Esophagus mucosa (tissue), 1 donor: ENCODE results near the gene METRN. TPM values are rescaled to one million over a fixed set of nuclear protein-coding genes. Genes with fewer than 3 reads are reported as not detected.

Source experiments
- ATAC-seq: fragments of 200-7000 bp; cut with Tn5 transposase; one replicate; pipeline ENCODE4 v1.9.1; 2020
- total RNA-seq: library from RNA; stranded (reverse); gene quantifications from one replicate; pipeline ENCODE4 v1.2.4, GENCODE V29; 2023
- donor health status: DM: yes; HTN: yes; CAD: no.

Gene METRN
- total RNA-seq, 1 donor from 2014 or later = 9.6 TPM

DNA sequence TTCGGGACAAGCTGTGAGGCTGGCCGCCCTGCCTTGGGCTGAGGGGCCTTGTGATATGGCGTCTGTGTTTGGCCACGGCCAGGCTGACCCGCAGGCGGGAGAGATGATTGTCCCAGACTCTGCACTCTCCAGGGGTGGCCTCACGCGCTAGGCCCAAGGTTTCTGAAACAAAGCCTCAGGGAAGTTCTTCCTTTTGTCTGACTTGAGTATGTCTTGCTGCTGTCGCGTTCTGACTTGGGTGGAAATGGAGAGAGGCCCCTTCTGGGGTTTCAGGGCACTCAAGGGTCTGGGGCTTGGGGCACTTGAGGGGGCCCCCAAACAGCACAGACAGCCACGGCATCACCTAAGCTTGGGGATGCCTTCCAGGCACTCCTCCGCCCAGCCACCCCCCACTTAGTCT lies 3.8 kb upstream of the METRN start:
- ATAC-seq = no peak

GRCh38 chr16:711548-712320 lies 3.2 kb upstream of the METRN start:
- peak; percentile 48 for ATAC-seq

DNA sequence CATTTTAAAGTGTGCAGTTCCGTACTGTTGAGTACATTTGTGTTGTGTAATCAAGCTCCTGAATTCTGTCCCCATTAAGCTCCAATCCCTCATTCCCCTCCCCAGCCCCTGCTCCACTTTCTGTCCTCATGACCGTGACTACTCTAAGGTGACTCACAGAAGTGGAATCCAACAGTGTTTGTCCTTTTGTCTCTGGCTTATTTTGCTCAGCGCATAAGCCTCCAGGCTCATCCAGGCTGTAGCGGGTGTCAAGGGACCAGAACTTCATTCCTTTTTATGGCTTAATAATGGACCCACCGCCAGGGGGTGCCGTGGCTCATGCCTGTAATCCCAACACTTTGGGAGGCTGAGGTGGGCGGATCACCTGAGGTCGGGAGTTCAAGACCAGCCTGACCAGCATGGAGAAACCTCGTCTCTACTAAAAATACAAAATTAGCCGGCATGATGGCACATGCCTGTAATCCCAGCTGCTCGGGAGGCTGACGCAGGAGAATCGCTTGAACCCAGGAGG lies 2.1 kb upstream of the METRN start:
- peak; percentile 28 for ATAC-seq

- no peak for ATAC-seq
Measured at GRCh38 chr16:714079-714478, 839 bp upstream of the METRN start.

GRCh38 chr16:715477-716199 lies 720 bp downstream of the METRN start:
- no peak for ATAC-seq

- ATAC-seq = no peak
Measured at GRCh38 chr16:716200-716568, 1.3 kb downstream of the METRN start.

GRCh38 chr16:716768-717325 lies 1.9 kb downstream of the METRN start:
- no peak for ATAC-seq

- ATAC-seq = no peak
Measured at GRCh38 chr16:717450-718245, 2.7 kb downstream of the METRN start.

GRCh38 chr16:718389-718788 lies 3.5 kb downstream of the METRN start:
- ATAC-seq = no peak

DNA sequence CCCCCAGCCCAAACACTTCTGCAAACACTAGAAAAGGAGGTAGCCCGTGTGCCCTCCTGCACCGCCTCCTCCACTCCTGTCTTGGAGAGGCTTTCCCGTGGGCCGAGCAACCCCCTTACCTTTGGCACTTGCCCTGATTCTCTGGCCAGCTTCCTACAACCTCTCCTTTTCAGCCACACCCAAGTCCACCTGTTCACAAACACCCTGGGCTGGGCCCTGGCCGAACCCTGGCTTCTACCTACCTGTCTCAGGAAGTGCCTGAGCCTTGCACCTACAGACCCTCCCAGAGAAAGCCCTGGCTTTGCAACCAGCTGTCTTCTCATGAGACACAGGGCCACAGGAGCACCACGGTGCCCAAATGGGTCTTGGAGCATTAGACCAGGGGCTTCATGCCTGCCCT lies 4.0 kb downstream of the METRN start:
- no peak for ATAC-seq

DNA sequence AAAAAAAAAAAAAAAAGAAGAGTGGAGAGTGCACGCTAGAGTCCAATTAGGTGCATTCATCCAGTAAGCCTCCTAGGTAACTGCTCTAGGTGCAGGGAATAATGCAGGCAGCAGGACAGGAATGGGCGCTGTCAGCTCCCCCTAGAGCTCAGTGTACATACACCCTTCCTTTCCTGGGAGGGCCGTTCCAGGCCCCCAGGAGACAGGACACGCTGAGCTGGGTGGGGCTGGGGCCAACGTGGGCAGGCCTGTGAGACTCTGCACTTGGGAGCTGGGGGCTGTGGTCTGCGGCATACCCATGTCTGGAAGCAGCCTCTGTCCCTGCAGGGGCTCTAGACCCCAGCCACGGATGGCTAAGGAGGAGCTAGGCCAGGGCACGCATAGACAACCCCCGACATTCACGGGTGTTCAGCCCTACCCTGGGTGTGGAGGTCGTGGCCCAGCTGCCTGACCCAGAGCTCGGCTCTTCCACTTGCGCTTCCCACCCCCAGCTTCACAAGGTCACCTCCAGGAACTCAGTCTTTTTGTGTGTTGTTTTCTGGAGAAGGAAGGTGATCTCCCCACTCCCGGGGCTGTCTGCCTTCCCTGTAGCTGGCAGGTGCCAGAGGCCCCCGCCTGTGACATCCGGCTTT lies 5.0 kb downstream of the METRN start:
- ATAC-seq = no peak

DNA sequence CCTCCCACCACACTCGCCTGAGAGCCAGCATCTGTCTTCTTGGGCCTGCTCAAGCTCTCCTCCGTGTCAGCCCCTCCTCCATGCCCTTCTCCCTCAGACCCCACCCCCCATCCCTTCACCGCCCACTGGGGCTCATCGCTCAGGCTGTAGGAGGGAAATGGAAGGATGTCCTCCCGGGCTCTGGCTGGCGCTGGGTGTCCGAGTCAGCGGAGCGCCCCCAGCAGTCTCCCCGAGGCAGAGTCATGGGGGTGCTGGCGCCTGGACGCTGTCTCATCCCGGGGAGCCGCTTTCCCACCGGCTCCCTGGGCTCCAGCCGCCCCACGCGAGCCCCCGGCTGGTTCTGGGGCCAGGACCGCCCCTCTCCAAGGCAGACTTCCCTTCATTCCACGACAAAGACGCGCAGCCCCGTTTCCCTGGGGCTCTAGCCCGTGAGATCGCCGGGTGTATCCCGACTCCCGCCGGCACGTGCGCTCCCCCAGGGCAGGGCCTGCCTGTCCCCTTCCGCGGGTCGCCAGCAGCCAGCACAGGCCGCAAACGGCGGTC lies 5.6 kb downstream of the METRN start:
- ATAC-seq = peak; percentile 1

- peak; percentile 65 for ATAC-seq
Measured at GRCh38 chr16:720990-721764, 6.3 kb downstream of the METRN start, which contains the start of gene ANTKMT. Gene ANTKMT, plus strand, starts transcription at chr16:721146. Its CDS starts 129 bp downstream, at chr16:721275.

DNA sequence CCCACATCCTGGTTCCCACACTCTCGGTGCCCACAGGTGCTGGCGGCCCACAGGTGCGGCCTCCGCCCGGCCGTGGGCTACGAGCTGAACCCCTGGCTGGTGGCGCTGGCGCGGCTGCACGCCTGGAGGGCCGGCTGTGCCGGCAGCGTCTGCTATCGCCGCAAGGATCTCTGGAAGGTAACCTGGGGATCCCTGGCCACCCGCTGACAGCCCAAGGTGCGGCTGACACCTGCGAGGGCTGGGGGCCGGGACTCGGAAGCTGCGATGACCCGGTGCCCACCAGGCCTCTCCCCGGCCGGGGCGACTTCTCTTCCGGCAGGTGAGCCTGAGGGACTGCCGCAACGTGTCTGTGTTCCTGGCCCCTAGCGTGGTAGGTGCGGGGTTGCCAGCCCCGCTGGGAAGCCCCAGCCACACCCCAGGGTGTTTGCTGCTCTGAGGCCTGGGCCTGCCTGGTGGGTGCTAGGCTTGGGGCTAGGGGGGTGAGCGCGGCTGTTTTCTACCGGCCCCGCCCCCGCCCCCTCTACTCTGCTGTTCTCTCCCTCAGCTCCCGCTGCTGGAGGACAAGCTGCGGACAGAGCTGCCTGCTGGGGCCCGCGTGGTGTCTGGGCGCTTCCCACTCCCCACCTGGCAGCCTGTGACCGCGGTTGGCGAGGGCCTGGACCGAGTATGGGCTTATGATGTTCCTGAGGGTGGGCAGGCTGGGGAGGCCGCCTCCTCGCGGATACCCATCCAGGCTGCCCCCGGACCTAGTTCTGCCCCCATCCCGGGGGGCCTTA lies 7.0 kb downstream of the METRN start:
- ATAC-seq = no peak

DNA sequence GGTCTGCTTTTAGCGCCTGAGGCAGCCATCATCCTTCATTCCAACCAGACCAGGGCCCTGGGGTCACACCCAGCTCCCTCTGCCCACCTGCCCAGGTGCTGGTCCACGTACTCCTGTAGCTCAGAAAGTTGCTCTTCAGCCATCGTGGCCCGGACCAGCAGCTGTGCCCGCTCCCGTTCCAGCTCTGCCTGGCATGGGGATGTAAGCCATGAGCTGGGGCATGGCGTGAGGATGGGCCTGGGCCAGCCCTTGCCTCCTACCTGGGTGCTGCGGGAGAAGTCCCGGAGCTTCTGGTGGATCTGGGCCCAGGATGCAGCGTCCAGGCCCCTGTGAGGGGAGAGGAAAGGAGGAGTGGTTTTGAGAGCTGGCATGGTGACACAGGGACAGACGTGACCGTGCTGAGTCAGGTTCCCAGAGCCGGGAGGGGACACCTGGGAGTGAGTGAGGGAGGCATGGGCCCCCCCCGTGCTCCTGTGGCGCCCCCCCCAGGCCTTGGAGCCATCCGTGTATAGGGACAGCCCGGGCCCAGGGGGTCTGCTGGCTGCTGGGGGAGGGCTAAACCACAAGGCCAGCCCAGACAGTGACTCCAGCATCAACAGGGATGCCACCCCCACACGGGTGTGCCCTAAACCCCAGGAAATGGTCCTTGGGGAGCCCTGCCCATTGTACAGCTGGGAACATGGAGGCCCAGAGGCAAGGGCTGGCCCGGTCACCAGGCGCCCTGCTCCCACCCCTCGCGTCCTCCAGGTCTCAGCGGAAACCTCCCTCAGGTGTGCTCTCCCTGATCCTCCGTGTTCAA lies 8.1 kb downstream of the METRN start:
- ATAC-seq = no peak

DNA sequence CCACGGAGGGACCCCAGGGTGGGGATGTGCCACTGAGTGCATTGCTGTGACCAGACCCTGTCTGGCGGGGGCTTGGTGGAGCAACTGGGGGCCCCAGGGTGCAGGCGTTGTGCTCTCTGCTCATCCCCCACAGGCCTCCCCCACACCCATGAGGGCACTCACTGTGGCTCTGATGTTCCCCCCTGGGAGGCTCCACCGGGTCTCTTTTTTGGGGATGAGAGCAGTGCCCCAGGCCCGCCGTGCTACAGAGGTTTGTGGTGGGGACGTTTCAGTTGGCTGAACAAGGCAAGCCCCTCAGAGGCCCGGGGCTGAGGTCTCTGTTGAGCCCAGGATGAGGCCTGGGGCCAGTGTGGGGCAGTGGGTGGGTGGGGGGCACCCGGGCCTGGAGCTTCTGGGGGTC lies 8.8 kb downstream of the METRN start:
- ATAC-seq = no peak

DNA sequence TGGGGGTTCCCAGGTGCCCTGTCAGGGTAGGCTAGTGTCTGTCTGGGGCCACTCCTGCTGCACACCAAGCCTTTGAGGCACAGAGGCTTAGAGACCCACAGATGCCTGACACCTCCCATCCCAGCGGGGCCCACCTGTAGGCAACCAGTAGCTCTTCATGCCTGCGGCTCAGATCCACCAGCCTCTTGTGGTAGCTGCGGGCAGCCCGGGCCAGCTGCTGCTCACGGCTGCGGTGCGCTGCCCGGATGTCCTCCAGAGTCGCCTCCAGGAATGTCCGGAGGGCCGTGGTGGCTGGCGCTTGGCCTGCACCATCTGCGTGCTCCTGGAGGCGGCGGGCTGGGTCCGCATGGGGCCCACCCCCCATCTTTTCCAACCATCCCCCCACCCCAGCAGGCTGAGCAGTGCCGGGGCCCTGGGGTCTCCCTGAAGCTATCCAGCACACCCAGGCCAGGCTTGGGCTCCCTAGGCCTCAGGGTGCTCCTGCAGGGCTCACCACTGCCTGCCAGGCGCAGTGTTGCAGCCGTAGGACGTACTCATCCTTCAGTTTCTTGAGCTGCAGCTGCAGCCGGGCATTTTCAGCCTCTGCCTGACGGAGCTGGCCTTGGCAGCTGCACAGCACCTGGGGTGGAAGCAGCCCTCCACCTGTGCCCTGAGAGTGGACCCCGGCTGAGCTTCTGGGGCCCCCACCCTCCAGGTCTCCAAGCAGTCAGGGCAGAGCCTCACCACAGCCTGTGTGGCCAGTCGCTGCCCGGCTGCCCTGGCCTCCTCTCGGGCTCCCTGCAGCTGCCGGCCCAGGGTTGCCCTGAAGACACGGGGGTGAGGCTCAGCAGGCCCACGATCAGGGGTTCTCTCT lies 9.5 kb downstream of the METRN start:
- no peak for ATAC-seq

GRCh38 chr16:725041-725376 lies 10.1 kb downstream of the METRN start:
- no peak for ATAC-seq
